HS-27A (cell line): ENCODE results near the gene SECTM1.

ENCODE experiments used
- DNase-seq: peaks from one replicate; pipeline ENCODE4 v3.0.0-alpha.2; 2012; ENCODE audit warnings: low read depth, missing footprints

SECTM1 gene

GRCh38 chr17:82314727-82315605 lies 18.6 kb downstream of the SECTM1 start:
- DNase-seq, result no peak

GRCh38 chr17:82314012-82314726 lies 19.4 kb downstream of the SECTM1 start:
- DNase-seq, result no peak

- no peak for DNase-seq
These were observed 20.2 kb downstream of the SECTM1 start for GRCh38 chr17:82313195-82314011.

- no peak for DNase-seq
These were observed 21.6 kb downstream of the SECTM1 start for GRCh38 chr17:82311971-82312370.

- no peak for DNase-seq
These were observed 22.7 kb downstream of the SECTM1 start for GRCh38 chr17:82310877-82311276.

GRCh38 chr17:82309656-82310570 lies 23.7 kb downstream of the SECTM1 start:
- no peak for DNase-seq

- no peak for DNase-seq
These were observed 27.8 kb downstream of the SECTM1 start for GRCh38 chr17:82305727-82306300.

- no peak for DNase-seq
These were observed 28.5 kb downstream of the SECTM1 start for GRCh38 chr17:82304826-82305726.

- no peak for DNase-seq
These were observed 29.4 kb downstream of the SECTM1 start for GRCh38 chr17:82303944-82304808.

- DNase-seq, result no peak
These were observed 30.3 kb downstream of the SECTM1 start for GRCh38 chr17:82302991-82303943.

GRCh38 chr17:82302568-82302963 lies 31.0 kb downstream of the SECTM1 start:
- DNase-seq, result no peak

GRCh38 chr17:82301916-82302567 lies 31.5 kb downstream of the SECTM1 start:
- DNase-seq, result no peak

GRCh38 chr17:82301300-82301915 lies 32.2 kb downstream of the SECTM1 start:
- no peak for DNase-seq

- no peak for DNase-seq
These were observed 32.8 kb downstream of the SECTM1 start for GRCh38 chr17:82300707-82301270.

GRCh38 chr17:82300228-82300627 lies 33.3 kb downstream of the SECTM1 start:
- no peak for DNase-seq

GRCh38 chr17:82299452-82299851 lies 34.1 kb downstream of the SECTM1 start:
- DNase-seq, result no peak
